Measurements from ENCODE around the gene LGMN. TPM values are rescaled to one million over a fixed set of nuclear protein-coding genes. Genes with fewer than 3 reads are reported as not detected.
A peak's percentile ranks its signal among the peaks of the same experiment; 100 is the strongest.

The LGMN gene
- polyA plus RNA-seq, 3 donors, result 1.7 to 3.3 (median 2.9) TPM

GRCh38 chr14:92698393-92698792 lies 50.0 kb downstream of the LGMN start:
- Mint-ChIP-seq H3K4me1 (peaks cover 54% of the 10 kb centered on the region), H3K9me3 (peaks cover 0 to 3% (median 0%) of the 10 kb centered on the region in 7 donors)
- H3K4me1 ChIP-seq (ENCODE audit: control insufficient read depth in 1 of 2, insufficient read depth in 2 of 2, low read length in 2 of 2), result peaks cover 28 to 29% of the 10 kb centered on the region in 2 donors

GRCh38 chr14:92696366-92696765 lies 52.1 kb downstream of the LGMN start:
- H2AFZ ChIP-seq (ENCODE audit: insufficient read depth, low read depth, low read length, poor library complexity, severe bottlenecking), result no peak overlapping the region
- Mint-ChIP-seq H3K4me1 (peaks cover 41% of the 10 kb centered on the region), H3K4me3 (peak overlapping the region; percentile 2 to 65), H3K9me3 (peaks cover 0 to 3% (median 0%) of the 10 kb centered on the region in 7 donors), H3K27me3 (ENCODE audit: low read depth in 3 of 3) (peaks cover 1 to 7% (median 3%) of the 10 kb centered on the region in 3 donors), H3K27ac (peak overlapping the region in 6 of 7 donors; percentile 25 to 88 (median 85)), H3K36me3 (no peaks in the 10 kb centered on the region)
- H3K9ac ChIP-seq (ENCODE audit: insufficient read depth, low read length, poor library complexity, severe bottlenecking), result no peak overlapping the region
- no peaks in the 10 kb centered on the region for H3K9me3 ChIP-seq (replicated peaks in 1 of 2; ENCODE audit: control insufficient read depth in 1 of 2, insufficient read depth in 1 of 2, low read length in 2 of 2)
- DNase-seq, result peak; percentile 38 to 57 (median 39)
- 28% methylated on average over 3 of the region's 4 CpGs for WGBS (ENCODE audit: insufficient coverage)
- intact Hi-C loops (cut with micrococcal nuclease), result no loop called here
- no peaks in the 10 kb centered on the region for H3K79me2 ChIP-seq (ENCODE audit: insufficient read depth, low read length)
- no peak for TF ChIP-seq CTCF (IDR thresholded peaks at IDR 0.05)
- peaks cover 36% of the 10 kb centered on the region for H4K20me1 ChIP-seq (ENCODE audit: insufficient read depth, low read length)
- H3K27ac ChIP-seq (ENCODE audit: low read depth in 1 of 2, low read length in 2 of 2), result no peak overlapping the region
- no peak overlapping the region for H3K4me3 ChIP-seq (replicated peaks in 1 of 3; ENCODE audit: low read depth in 2 of 3, low read length in 3 of 3)
- no peaks in the 10 kb centered on the region for H3K36me3 ChIP-seq (replicated peaks in 1 of 2; ENCODE audit: control insufficient read depth in 1 of 2, insufficient read depth in 2 of 2, low read length in 2 of 2)
- H3K4me1 ChIP-seq (ENCODE audit: control insufficient read depth in 1 of 2, insufficient read depth in 2 of 2, low read length in 2 of 2), result peaks cover 9 to 10% of the 10 kb centered on the region in 2 donors
- no peaks in the 10 kb centered on the region for H3K27me3 ChIP-seq (ENCODE audit: control insufficient read depth in 2 of 2, insufficient read depth in 2 of 2, low read length in 2 of 2)
- peak overlapping the region; percentile 33 for H3K4me2 ChIP-seq (replicated peaks; ENCODE audit: extremely low read depth, low read length, poor library complexity, severe bottlenecking)

More at GRCh38 chr14:92698393-92698792, 50.0 kb downstream of the LGMN start:
- Histone ChIP-seq H3K27me3 (ENCODE audit: control insufficient read depth in 2 of 2, insufficient read depth in 2 of 2, low read length in 2 of 2) (no peaks in the 10 kb centered on the region), H3K9me3 (replicated peaks in 1 of 2; ENCODE audit: control insufficient read depth in 1 of 2, insufficient read depth in 1 of 2, low read length in 2 of 2) (no peaks in the 10 kb centered on the region), H3K36me3 (replicated peaks in 1 of 2; ENCODE audit: control insufficient read depth in 1 of 2, insufficient read depth in 2 of 2, low read length in 2 of 2) (no peaks in the 10 kb centered on the region), H2AFZ (ENCODE audit: insufficient read depth, low read depth, low read length, poor library complexity, severe bottlenecking) (no peak overlapping the region), H3K4me2 (replicated peaks; ENCODE audit: extremely low read depth, low read length, poor library complexity, severe bottlenecking) (no peak overlapping the region), H3K4me3 (replicated peaks in 1 of 3; ENCODE audit: low read depth in 2 of 3, low read length in 3 of 3) (no peak overlapping the region), H3K9ac (ENCODE audit: insufficient read depth, low read length, poor library complexity, severe bottlenecking) (no peak overlapping the region), H4K20me1 (ENCODE audit: insufficient read depth, low read length) (peaks cover 15% of the 10 kb centered on the region), H3K79me2 (ENCODE audit: insufficient read depth, low read length) (no peaks in the 10 kb centered on the region), H3K27ac (ENCODE audit: low read depth in 1 of 2, low read length in 2 of 2) (no peak overlapping the region)
- H3K36me3 Mint-ChIP-seq, result no peaks in the 10 kb centered on the region
- DNase-seq, result no peak
- intact Hi-C loops (cut with micrococcal nuclease), result no loop called here
- H3K4me3 Mint-ChIP-seq, result no peak overlapping the region
- no peak overlapping the region for H3K27ac Mint-ChIP-seq
- no peak for TF ChIP-seq CTCF (IDR thresholded peaks at IDR 0.05)
- peaks cover 4 to 7% (median 5%) of the 10 kb centered on the region in 3 donors for H3K27me3 Mint-ChIP-seq (ENCODE audit: low read depth in 3 of 3)
